Measurements from ENCODE around the gene BRPF3. TPM values are rescaled to one million over a fixed set of nuclear protein-coding genes. Genes with fewer than 3 reads are reported as not detected.

BRPF3 gene
- 10 to 100 TPM; 42.9 to 45.1 (median 43.8) TPM for polyA plus RNA-seq (ENCODE audit: insufficient read length in 3 of 3)

- DNase-seq (ENCODE audit: low read depth in 3 of 3, low spot score in 2 of 3): peak; percentile 33 to 68 (median 42)
These were observed at the start of gene BRPF3 for GRCh38 chr6:36196113-36196879. Gene BRPF3 (plus strand): TSS chr6:36196744. CDS start chr6:36200323, 3,579 bp downstream.

DNA sequence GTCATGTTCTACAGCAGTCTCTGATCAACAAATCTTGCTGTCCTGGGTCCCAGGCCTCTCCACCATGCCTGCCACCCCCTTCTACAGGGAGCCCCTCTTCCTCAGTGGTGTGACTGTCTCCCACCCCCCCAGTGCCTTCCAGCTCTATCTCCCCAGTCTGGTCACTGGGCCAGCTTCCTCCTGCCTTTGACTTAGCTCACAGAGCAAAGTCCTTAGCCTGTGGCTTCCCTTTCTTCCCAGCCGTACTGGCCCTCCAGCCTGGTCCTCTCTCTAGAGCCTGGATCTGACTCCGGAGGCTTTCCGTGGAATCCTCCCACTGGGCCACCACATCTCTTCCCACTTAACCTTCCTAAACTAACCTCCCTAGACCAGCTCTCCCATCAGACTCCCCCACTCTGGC is 49.2 kb upstream of the BRPF3 start:
- DNase-seq (ENCODE audit: low read depth in 3 of 3, low spot score in 2 of 3): no peak

- no peak for DNase-seq (ENCODE audit: low read depth in 3 of 3, low spot score in 2 of 3)
These were observed 47.1 kb upstream of the BRPF3 start for GRCh38 chr6:36149476-36149875.

GRCh38 chr6:36150283-36150682 is 46.3 kb upstream of the BRPF3 start:
- no peak for DNase-seq (ENCODE audit: low read depth in 3 of 3, low spot score in 2 of 3)

DNA sequence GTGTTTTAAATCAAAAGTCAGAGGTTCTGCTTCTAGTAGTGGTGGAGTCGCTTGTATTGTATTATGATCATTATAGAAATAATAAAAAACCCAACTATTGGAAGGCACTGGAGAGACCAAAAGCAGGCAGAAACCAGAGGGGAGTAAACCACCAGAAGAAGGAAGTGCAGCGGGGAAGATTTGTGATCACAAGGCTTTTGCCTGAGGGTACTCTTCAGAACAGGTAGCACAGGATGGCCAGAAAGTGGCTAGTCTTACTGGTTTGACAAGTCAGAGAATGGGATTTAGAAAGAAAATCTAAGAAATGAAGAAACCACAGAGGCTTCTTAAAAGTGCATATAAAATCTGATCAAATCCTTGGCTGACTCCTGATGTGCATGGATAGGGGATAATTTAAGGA is 42.3 kb upstream of the BRPF3 start:
- DNase-seq (ENCODE audit: low read depth in 3 of 3, low spot score in 2 of 3): no peak

- no peak for DNase-seq (ENCODE audit: low read depth in 3 of 3, low spot score in 2 of 3)
These were observed 40.9 kb upstream of the BRPF3 start for GRCh38 chr6:36155662-36156061.

DNA sequence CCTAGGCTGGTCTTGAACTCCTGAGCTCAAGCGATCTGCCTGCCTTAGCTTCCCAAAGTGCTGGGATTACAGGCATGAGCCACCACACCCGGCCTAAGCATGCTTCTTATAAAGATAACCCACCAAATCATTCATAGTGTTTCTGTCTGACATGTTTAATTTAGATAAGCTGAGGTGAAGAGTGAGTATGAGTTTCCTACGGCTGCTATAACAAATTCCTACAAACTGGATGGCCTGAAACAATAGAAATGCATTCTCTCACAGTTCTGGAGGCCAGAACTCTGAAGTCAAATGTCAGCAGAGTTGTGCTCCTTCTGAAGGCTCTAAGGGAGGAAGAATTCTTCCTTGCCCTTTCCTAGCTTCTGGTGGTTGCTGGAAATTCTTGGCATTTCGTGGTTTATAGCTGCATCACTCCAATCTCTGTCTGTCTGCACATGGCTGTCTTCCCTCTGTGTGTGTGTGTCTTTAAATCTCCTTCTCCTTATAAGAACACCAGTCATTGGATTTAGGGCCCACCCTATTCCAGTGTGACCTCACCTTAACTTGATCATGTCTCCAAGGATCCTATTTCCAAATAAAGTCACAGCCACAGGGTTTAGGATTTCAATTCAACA is 36.3 kb upstream of the BRPF3 start:
- DNase-seq (ENCODE audit: low read depth in 3 of 3, low spot score in 2 of 3): no peak

GRCh38 chr6:36169023-36170007 is 27.2 kb upstream of the BRPF3 start:
- no peak for DNase-seq (ENCODE audit: low read depth in 3 of 3, low spot score in 2 of 3)

- DNase-seq (ENCODE audit: low read depth in 3 of 3, low spot score in 2 of 3): no peak
These were observed 25.8 kb upstream of the BRPF3 start for GRCh38 chr6:36170704-36171103.

- DNase-seq (ENCODE audit: low read depth in 3 of 3, low spot score in 2 of 3): no peak
These were observed 25.0 kb upstream of the BRPF3 start for GRCh38 chr6:36171573-36171972.

DNA sequence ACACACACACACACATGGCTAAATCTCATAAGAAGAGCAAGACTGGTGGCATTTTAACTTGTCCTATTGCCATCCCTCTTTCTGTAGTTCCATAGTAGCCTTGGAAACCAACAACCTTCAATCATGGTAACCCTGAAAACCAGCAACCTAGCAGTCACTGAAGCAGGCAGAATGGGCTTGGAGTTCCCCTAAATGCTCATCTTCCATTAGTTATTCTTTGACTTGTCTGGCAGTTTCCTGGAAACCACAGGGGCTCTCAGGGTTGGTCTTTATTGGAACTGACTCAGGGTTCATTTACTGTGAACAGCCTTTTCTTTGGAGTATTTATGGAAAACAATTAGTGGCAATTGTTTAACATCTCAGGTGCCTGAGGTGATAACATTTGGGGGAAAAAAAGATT is 19.4 kb upstream of the BRPF3 start:
- DNase-seq (ENCODE audit: low read depth in 3 of 3, low spot score in 2 of 3): no peak

DNA sequence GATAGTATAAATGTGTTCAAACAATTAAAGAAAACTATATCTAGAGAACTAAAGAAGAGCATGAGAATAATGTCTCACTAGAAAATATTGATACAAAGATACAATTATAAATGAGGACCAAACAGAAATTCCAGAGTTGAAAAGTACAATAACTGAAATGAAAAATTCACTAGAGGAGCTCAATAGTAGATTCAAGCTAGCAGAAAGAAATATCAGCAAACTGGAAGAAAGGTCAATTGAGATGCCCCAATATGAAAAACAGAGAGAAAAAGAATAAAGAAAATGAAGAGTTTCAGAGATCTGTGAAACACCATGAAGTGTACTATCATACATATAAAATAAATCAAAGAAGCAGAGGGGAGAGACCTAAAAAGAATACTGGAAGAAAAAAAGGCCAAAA is 18.0 kb upstream of the BRPF3 start:
- no peak for DNase-seq (ENCODE audit: low read depth in 3 of 3, low spot score in 2 of 3)

GRCh38 chr6:36180126-36180525 is 16.4 kb upstream of the BRPF3 start:
- DNase-seq (ENCODE audit: low read depth in 3 of 3, low spot score in 2 of 3): no peak

DNA sequence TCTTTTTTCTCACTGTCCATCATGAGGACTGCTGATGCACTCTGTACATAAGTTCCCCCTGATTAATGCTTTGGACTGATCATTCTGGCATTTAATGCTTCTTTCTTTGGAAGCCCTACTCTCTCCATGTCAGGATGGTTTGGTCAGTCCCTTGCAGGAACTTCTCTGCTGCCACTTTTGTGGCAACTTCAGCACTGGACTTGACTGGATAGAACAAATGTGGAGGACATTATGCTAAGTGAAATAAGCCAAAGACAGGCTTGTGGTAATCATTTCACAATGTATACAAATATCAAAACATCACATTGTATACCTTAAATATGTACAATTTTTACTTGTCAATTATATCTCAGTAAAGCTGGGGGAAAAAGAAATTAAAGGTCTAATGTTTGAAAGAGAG is 12.2 kb upstream of the BRPF3 start:
- no peak for DNase-seq (ENCODE audit: low read depth in 3 of 3, low spot score in 2 of 3)

DNA sequence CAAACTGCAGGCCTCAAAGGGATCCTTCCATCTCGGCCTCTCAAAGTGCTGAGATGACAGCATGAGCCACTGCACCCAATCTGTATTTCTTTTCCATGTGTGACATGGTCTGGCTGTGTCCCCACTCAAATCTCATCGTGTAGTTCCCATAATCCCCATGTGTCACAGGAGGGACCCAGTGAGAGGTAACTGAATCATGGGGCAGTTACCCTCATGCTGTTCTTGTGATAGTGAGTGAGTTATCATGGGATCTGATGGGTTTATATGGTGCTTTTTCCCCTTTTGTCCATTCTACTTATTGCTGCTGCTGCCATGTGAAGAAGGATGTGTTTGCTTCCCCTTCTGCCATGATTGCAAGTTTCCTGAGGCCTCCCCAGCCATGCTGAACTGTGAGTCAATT is 10.3 kb upstream of the BRPF3 start:
- DNase-seq (ENCODE audit: low read depth in 3 of 3, low spot score in 2 of 3): no peak

GRCh38 chr6:36187446-36187845 is 9.1 kb upstream of the BRPF3 start:
- DNase-seq (ENCODE audit: low read depth in 3 of 3, low spot score in 2 of 3): no peak

DNA sequence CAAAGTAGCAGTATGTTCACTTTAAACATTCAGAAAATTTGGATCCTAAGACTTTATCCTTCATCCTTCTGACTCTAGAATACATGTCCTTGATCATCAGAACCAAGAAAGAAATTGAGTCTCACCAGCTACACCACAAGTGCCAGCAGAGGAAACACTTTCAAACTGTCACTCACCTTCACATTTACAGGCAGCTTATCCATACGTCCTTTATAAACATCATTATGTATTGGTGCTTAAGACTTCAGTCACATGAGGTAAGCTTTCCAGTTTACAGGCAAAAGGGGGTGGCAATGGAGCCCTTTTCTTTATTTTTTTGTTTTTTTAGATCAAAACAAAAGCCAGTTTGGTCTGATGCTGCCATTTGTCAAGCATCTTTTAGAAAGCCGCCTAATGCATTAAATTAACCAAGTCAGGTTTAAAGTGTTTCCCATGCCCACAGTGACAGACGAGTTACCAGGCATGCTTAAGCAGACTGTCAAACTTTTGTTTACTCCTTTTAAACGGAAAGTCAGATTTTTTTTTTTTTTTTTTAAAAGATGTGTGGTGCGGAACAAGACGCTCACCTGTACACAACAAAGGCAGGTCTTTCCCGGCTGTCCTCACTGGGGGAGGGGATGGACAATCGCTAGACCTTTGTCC is 952 bp upstream of the BRPF3 start:
- peak in 2 of 3 donors; percentile 9 to 16 for DNase-seq (ENCODE audit: low read depth in 3 of 3, low spot score in 2 of 3)

- DNase-seq (ENCODE audit: low read depth in 3 of 3, low spot score in 2 of 3): peak; percentile 93 to 97 (median 96)
These were observed 470 bp downstream of the BRPF3 start for GRCh38 chr6:36196880-36197548.

DNA sequence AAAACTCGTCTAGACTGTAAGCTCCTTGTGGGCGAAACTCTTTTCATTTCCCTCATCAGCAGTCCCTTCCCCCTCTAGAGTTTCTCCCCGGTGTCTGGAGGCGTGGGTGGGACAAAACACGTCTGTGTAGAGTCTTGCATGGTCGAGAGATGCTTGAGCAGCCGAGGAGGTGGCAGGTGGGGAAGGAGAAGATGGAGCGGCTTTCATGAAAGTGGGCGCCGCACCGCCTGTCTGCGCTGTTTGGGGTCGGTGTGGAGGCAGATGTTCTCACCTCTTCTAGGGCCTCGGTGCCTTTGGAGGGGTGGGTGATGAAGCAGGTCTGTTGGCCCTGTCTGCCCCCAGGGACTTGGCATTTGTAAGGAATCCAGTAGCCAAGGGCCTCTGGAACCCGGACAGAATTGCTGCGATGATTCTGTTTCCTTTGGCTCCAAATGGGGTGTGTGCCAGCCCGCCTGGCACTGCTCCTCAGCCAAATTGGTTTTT is 1.2 kb downstream of the BRPF3 start:
- no peak for DNase-seq (ENCODE audit: low read depth in 3 of 3, low spot score in 2 of 3)

DNA sequence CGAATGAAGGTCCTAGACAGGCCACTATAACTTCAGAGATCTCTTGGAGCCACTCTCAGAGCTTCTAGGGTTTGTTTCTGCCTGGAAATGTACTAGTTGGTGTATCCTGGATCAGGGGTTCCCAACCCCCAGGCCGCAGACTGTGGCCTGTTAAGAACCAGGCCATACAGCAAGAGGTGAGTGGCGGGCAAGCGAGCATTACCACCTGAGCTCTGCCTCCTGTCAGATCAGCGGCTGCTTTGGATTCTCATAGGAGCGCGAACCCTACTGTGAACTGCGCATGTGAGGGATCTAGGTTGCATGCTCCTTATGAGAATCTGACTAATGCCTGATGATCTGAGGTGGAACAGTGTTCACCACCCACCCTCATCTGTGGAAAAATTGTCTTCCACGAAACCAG is 2.4 kb downstream of the BRPF3 start:
- DNase-seq (ENCODE audit: low read depth in 3 of 3, low spot score in 2 of 3): no peak

Data from right renal cortex interstitium (tissue), 3 donors.